HL-60 (cell line): ENCODE data around the gene SOWAHA.

Source experiments
- POLR2AphosphoS5 ChIP-seq: IDR thresholded peaks from 2 replicates; pipeline ENCODE4 v1.6.1; 2012; ENCODE audit warnings: low read depth
- TF ChIP-seq, protein P1 (sequence below): IDR thresholded peaks from one replicate; pipeline ENCODE4 v1.5.1; 2011; ENCODE audit warnings: low read length, control low read depth, inconsistent platforms; ENCODE audit not compliant: insufficient read depth

DNA sequence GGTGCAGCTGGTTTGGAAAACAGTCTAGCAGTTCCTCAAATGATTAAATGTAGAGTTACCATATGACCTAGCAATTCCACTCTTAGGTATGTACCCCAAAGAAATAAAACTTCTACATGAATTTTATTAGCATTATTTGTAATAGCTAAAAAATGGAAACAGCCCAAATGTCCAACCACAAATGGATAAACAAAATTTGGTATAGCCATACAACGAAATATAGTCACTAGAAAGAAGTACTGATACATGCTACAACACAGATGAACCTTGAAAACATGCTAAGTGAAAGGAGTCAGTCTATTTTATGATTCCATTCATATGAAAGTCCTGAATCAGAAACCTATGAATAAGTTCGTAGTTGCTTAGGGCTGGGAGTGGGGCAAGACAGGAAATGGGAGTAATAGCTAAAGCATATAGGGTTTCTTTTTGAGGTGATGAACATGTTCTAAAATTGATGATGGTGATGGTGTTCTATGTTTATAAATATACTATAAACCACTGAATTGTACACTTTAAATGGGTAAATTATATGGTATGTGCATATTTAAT is 46.9 kb downstream of the SOWAHA start:
- TF ChIP-seq, protein P1, sequence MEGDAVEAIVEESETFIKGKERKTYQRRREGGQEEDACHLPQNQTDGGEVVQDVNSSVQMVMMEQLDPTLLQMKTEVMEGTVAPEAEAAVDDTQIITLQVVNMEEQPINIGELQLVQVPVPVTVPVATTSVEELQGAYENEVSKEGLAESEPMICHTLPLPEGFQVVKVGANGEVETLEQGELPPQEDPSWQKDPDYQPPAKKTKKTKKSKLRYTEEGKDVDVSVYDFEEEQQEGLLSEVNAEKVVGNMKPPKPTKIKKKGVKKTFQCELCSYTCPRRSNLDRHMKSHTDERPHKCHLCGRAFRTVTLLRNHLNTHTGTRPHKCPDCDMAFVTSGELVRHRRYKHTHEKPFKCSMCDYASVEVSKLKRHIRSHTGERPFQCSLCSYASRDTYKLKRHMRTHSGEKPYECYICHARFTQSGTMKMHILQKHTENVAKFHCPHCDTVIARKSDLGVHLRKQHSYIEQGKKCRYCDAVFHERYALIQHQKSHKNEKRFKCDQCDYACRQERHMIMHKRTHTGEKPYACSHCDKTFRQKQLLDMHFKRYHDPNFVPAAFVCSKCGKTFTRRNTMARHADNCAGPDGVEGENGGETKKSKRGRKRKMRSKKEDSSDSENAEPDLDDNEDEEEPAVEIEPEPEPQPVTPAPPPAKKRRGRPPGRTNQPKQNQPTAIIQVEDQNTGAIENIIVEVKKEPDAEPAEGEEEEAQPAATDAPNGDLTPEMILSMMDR = no peak
- TF ChIP-seq POLR2AphosphoS5 = no peak
